HS-5 (cell line): ENCODE measurements around the gene LRFN2.

Experiments used
- DNase-seq: peaks from one replicate; pipeline ENCODE4 v3.0.0-alpha.2; 2012; ENCODE audit warnings: low read depth

LRFN2 gene

GRCh38 chr6:40517654-40518053, 69.5 kb downstream of the LRFN2 start:
- no peak for DNase-seq

GRCh38 chr6:40516429-40516828, 70.7 kb downstream of the LRFN2 start:
- DNase-seq: no peak

- no peak for DNase-seq
Measured at GRCh38 chr6:40512340-40512739, 74.8 kb downstream of the LRFN2 start.

GRCh38 chr6:40511884-40512283, 75.3 kb downstream of the LRFN2 start:
- no peak for DNase-seq

- no peak for DNase-seq
Measured at GRCh38 chr6:40510442-40510841, 76.7 kb downstream of the LRFN2 start.

- DNase-seq: no peak
Measured at GRCh38 chr6:40509716-40510260, 77.4 kb downstream of the LRFN2 start.

- DNase-seq: no peak
Measured at GRCh38 chr6:40509086-40509485, 78.1 kb downstream of the LRFN2 start.

- no peak for DNase-seq
Measured at GRCh38 chr6:40506954-40507353, 80.2 kb downstream of the LRFN2 start.

GRCh38 chr6:40505191-40505810, 81.9 kb downstream of the LRFN2 start:
- DNase-seq: no peak

- no peak for DNase-seq
Measured at GRCh38 chr6:40504274-40504673, 82.9 kb downstream of the LRFN2 start.

- no peak for DNase-seq
Measured at GRCh38 chr6:40500227-40500626, 86.9 kb downstream of the LRFN2 start.

GRCh38 chr6:40499215-40499614, 87.9 kb downstream of the LRFN2 start:
- no peak for DNase-seq

GRCh38 chr6:40498148-40498547, 89.0 kb downstream of the LRFN2 start:
- DNase-seq: no peak

- DNase-seq: no peak
Measured at GRCh38 chr6:40492187-40492586, 95.0 kb downstream of the LRFN2 start.

GRCh38 chr6:40490508-40490907, 96.7 kb downstream of the LRFN2 start:
- no peak for DNase-seq

- DNase-seq: no peak
Measured at GRCh38 chr6:40489798-40490197, 97.4 kb downstream of the LRFN2 start.

GRCh38 chr6:40486576-40486975, 100.6 kb downstream of the LRFN2 start:
- no peak for DNase-seq

GRCh38 chr6:40485795-40486194, 101.4 kb downstream of the LRFN2 start:
- no peak for DNase-seq

- no peak for DNase-seq
Measured at GRCh38 chr6:40485300-40485699, 101.9 kb downstream of the LRFN2 start.

- DNase-seq: no peak
Measured at GRCh38 chr6:40484066-40484465, 103.1 kb downstream of the LRFN2 start.

GRCh38 chr6:40482532-40482931, 104.6 kb downstream of the LRFN2 start:
- no peak for DNase-seq

- no peak for DNase-seq
Measured at GRCh38 chr6:40480678-40481077, 106.5 kb downstream of the LRFN2 start.

GRCh38 chr6:40479706-40480105, 107.5 kb downstream of the LRFN2 start:
- DNase-seq: no peak
